NT2/D1 (cell line): ENCODE measurements around the gene UCKL1.

ENCODE experiments used
- SUZ12 ChIP-seq: IDR thresholded peaks from 2 replicates; pipeline ENCODE4 v1.6.1; 2011; ENCODE audit not compliant: insufficient read length, insufficient read depth; ENCODE audit errors: extremely low read depth
- YY1 ChIP-seq: IDR thresholded peaks from 2 replicates; pipeline ENCODE4 v1.6.1; 2011; ENCODE audit not compliant: insufficient read length, insufficient read depth
- ZNF274 ChIP-seq: IDR thresholded peaks from 2 replicates; pipeline ENCODE4 v1.6.1; 2011; ENCODE audit warnings: mild to moderate bottlenecking, low read depth, low read length

DNA sequence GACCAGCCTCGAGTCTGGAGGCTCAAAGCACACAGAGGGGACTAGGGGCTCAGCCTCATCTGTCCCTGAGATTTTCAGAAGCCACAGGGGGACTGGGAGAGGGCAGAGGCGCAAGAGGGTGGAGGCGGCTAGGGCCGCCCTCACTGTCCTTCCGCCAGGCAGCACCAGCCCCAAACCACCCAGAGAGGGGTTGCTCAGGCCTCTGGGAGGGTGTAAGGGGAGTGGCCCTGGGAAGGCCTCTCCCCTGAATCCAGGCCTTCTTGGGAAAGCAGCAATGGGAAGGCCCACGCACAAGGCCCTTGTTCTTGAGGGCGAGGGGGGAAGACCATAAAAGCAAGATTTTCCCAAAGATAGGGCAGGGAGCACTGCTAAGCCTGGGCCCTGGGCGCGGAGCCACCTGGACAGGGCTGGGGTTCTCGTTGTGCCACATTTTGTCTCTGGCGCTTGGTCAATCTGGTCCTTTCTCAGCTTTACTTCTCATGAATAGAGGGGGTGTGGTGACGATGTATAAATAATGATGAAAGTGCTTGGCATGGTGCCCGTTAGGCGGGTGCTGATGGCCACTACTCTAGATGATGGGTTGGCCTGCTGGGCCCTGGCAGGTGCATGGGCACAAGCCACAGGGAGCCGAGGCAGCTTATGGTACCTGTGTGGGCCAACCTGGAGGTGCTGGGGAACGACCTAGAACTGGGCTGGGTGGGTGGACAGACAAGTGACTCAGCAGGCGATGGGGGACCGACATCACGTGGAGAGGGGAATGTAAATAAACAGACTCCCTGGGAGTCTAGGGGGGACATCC is 18.4 kb upstream of the UCKL1 start:
- TF ChIP-seq SUZ12: no peak
- no peak for TF ChIP-seq ZNF274
- no peak for TF ChIP-seq YY1
